NCI-H2171 (cell line): Measurements from ENCODE around the gene ID3.

Experiments used
- DNase-seq: peaks from one replicate; lab custom pipeline; 2025; lab: John Stamatoyannopoulos, UW

ID3 gene

GRCh38 chr1:23559136-23559984 is at the start of gene ID3:
TSS of gene ID3 (minus strand) at chr1:23559501. CDS start at chr1:23559426, 75 bp downstream.
- DNase-seq, result peak; percentile 91

- DNase-seq, result no peak
Observed at GRCh38 chr1:23607944-23608343, 48.6 kb upstream of the ID3 start.

GRCh38 chr1:23601968-23602876 is 42.9 kb upstream of the ID3 start:
- no peak for DNase-seq

- no peak for DNase-seq
Observed at GRCh38 chr1:23601135-23601967, 42.0 kb upstream of the ID3 start.

GRCh38 chr1:23600283-23600682 is 41.0 kb upstream of the ID3 start:
- DNase-seq, result no peak

DNA sequence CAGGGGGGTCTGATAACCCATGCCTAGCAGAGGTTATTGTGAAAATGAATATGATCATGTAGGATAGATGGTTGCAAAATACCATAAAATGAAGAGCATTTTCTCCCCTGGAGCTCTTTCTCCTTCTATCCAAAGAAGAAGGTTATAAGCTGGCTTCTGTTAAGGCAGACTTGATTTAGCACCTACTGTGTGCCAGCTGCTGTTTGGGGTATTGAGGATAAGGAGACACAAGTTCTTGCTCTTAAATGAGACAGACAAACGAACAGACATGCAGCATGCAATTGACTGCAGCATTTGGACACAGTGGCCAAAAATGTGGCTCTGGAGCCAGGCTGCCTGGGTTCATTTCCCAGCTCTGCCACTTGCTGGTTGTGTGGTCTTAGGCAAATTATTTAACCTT is 39.8 kb upstream of the ID3 start:
- DNase-seq, result no peak

DNA sequence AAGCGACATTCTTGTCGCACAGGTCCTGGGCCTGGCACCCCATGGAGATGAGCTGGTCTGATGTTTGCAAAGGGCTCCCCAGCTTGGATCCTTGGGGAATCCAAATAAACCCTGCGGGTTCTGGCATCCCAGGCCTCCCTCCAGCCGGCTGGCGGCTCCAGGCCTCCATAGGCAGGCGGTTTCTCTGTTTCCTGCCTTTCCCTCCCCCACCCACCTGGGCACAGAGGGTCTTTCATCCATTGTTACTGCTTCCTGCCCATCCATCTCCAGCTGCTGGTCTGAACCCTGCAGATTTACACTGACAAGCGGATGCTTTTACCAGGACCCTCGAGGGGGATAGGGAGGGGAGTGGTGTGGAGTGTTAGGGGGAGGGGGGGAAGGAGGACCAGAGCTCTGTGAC is 39.1 kb upstream of the ID3 start:
- peak; percentile 37 for DNase-seq

- DNase-seq, result peak; percentile 29
Observed at GRCh38 chr1:23597635-23598388, 38.5 kb upstream of the ID3 start.

- no peak for DNase-seq
Observed at GRCh38 chr1:23596382-23597358, 37.4 kb upstream of the ID3 start.

DNA sequence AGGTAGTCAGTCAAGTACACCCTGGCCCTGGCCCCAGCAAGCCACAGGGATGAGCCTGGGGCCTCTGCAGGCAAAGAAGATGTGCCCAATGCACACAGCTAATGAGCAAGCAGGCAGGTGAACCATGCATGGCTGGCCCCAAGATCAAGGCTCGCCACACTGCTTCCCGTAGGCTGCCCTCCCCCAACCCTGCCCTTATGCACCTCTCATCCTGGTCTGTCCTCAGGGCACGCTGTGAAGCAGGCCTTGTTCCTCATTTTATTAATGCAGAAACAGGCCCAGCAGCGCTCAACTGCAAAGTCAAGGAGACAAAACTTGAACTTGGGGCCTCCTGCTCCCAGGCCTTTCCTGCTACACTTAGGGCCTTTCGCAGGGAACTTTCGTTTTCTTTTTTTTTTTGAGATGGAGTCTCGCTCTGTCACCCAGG is 35.6 kb upstream of the ID3 start:
- no peak for DNase-seq

DNA sequence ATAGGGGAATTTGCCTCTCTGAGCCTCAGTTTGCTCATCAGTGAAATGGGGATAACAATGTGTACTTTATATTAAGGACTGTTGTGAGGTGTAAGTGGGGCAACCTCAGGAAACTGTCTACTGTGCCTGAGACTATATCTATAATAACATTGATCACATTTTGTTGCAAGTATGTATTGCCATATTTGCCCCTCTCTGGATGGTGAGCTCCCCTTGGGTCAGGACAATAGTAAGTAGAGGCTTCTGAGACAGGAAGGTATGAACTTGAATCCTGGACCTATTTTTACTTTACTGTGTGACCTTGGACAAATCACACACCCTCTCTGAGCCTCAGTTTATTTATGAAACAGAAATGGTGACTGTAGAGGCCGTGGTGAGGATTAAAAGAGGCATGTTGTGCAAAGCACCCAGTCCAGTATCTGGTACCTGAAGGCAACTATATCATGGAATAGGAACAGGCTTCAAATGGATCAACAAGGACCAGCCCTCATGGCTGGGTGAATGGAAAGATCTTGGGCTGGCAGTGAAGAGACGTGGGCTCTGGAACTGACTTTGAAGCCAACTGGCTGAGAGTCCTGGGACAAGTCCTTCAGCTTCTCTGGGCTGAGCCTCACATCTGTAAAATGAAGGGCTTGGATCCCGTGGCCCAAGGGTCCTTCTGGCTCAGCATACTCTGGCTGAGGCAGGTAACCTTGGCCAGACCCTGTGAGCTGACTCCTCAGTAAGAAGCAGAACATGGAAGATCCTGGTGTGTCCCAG is 35.0 kb upstream of the ID3 start:
- DNase-seq, result no peak

DNA sequence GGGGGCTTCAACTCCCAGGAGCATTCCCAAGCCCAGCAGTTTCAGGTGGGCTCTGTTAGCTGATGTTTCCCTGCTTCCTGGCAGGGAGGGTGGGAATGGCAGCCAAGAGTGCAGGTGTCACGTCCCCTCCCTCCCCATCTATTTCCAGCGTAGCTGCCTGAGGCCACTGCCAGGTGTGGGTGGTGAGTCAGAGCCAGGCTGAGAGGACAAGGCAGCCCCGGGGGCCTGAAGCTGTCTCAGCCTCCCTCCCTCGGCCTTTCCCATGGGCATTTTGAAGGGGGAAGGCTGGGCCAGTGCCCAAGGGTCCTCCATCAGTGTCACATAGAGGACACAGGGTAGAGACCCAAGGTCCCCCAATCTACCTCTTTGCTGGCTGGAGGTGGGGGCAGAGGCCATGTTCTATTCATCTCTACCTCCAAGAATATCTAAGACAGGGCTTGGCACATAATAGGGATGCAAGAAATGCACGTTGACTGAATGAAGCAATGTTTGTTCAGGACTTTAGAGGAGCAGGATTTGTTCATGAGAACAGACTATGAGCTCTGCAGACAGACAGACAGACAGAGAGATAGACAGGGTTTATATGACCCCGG is 34.4 kb upstream of the ID3 start:
- DNase-seq, result peak; percentile 30

DNA sequence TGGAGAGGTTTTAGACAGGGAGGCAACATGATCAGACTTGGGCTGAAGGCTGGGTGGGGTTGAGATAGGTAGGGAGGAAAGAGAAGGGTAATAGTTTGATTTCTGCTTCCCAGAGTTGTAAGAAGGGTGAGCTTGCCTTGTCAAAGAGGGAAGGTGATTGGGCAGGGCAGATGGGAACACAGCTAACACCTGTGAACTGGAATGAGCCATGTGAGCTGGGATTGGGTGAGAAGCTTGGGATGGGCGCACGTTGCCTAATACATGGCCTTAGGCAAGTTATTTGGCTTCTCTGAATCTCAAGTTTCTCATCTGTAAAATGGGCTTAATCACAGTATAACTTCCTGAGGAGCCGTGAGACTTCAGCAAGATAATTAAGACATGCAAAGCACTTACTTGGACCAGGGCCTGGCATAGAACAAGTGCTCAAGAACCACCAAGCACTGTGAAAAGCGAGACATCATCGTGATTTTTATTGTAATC is 33.8 kb upstream of the ID3 start:
- peak; percentile 60 for DNase-seq

- DNase-seq, result peak; percentile 76
Observed at GRCh38 chr1:23592209-23592892, 33.0 kb upstream of the ID3 start.

- DNase-seq, result peak; percentile 61
Observed at GRCh38 chr1:23591460-23592208, 32.3 kb upstream of the ID3 start.

DNA sequence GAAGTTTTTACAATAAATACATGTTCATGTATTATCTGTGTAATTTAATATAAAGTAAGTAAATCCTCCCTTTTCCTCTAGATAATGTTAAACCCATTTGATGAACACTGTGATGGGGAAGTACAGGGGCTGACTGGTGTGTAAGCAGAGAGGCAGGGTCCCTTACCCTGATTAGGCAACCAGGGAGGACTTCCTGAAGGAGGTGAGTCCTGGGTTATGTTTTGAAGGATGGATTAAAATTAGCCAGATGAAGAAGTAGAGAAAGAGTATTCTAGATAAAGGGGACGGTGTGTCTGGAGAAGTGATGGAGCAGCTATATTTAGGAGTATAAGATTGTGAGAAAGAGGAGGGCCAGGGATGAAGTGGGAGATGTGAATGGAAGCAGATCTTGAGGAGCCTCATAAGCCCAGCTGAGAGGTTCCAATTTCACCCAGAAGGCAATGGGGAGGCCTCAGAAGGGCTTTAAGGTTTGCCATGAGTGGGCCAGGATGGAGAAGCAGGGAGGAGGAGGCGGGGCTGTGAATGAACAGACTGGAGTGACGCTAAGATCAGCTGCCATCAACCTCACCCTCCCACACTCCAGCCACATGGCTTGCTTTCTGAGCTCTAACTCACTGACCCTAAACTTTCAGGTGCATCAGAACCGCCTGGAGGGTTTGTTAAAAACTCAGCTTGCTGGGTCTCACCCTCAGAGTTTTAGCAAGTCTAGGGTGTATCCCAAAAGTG is 30.9 kb upstream of the ID3 start:
- no peak for DNase-seq

DNA sequence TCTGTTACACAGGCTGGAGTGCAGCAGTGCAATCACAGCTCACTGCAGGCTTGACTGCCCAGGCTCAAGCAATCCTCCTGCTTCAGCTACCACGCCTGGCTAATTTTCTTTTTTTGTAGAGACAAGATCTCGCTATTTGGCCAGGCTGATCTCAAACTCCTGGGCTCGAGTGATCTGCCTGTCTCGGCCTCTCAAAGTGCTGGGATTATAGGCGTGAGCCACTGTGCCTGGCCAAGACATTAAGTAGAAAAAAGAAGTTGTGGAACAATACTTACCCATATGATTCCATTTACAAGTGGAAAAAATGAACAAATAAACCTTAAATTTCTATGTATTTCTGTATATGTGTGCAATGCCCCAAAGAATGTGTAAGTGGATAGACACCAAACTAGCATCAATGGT is 30.3 kb upstream of the ID3 start:
- no peak for DNase-seq
